Measurements from ENCODE around the gene SLC24A3.

SLC24A3 gene

DNA sequence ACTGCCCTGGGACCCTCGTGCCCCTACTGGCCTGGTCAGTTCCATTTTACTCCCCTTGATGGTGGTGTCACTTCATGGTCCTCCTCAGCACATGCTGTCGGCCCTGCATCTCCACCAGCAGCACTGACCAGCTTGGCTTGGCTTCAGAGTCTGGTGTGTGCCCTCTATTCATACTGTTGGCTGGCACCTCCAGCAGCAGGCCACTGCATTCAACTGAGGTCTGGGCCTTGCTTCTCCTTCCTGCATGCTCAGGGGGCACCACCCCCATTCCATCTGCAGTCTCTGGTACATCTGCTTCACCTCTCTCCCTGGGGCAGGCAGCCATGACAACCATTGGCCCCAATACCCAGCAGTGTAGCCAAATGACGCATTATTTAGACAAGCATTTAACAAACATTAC, 155.9 kb downstream of the SLC24A3 start:
- no peak for DNase-seq (ENCODE audit: low read depth)
- TF ChIP-seq, protein P1, sequence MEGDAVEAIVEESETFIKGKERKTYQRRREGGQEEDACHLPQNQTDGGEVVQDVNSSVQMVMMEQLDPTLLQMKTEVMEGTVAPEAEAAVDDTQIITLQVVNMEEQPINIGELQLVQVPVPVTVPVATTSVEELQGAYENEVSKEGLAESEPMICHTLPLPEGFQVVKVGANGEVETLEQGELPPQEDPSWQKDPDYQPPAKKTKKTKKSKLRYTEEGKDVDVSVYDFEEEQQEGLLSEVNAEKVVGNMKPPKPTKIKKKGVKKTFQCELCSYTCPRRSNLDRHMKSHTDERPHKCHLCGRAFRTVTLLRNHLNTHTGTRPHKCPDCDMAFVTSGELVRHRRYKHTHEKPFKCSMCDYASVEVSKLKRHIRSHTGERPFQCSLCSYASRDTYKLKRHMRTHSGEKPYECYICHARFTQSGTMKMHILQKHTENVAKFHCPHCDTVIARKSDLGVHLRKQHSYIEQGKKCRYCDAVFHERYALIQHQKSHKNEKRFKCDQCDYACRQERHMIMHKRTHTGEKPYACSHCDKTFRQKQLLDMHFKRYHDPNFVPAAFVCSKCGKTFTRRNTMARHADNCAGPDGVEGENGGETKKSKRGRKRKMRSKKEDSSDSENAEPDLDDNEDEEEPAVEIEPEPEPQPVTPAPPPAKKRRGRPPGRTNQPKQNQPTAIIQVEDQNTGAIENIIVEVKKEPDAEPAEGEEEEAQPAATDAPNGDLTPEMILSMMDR (conservative IDR thresholded peaks at IDR 0.05; ENCODE audit: low read length), result no peak
- H3K4me3 ChIP-seq (ENCODE audit: low read length), result no peak overlapping the region

DNA sequence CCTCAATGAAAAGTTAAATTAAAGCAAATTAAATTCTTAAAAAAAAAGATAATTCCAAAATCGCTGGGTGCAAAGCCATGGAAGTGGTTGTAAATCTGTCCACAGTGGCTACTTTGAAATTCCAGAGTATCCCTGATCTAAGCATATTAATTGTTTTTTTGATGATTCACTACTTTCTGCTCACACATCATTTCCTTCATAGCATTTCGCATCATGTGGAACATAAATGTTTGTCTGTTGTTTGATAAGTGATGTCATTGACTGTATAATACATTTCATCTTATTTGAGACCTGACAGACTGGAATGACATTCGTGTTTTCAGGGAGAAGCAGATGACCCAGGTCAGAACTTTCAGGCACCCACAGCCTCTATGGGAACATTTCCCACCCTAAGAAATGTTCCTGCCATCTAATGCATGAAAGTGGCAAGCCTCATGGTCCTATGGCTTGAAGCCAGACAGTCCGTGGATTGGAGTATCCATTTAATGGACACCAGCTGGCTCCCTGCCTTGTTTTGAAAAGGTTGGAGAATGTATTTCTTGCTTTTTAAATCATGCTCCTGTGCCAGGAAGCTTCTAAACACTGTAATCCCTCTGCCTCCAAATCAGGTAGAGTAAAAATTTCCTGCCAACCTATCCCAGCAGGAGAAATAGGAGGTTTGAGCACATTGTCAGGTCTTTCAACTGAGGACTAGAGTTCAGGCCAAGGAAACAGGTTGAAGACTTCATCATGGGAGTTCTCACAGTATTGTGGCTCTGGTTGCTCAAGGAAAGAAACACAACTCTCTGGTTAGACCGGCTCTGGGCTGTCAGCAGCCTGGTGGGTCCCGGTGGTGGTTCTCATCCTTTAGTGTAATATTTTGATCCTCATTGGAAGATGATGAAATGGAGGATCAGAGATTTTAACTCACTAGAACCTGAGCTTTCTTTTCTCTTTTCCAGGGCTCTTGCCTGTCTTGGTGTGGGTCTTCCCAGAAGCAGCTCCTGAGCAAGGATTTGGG, 157.9 kb downstream of the SLC24A3 start:
- DNase-seq (ENCODE audit: low read depth), result no peak
- H3K4me3 ChIP-seq (ENCODE audit: low read length), result no peak overlapping the region
- TF ChIP-seq, protein P1 (conservative IDR thresholded peaks at IDR 0.05; ENCODE audit: low read length), result no peak

DNA sequence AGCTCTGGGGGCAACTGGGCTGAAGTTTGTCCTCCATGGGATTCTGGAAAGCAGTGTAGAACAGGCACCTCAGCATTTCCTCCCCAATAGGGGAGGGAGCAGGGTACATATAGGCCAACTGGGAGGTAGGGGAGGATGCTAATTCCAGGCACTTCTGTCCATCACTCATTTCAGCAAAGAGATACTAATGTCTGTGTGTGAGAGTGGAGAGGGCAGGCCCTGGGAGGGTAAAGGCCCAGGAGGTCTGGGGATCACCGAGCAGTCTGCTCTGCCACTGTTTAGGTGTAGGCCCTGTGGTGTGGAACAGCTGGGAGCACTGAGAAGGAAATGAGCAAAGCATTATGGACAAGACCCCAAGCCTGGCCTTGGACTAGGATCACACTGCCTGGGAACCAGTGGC, 158.7 kb downstream of the SLC24A3 start:
- H3K4me3 ChIP-seq (ENCODE audit: low read length), result no peak overlapping the region
- TF ChIP-seq, protein P1 (conservative IDR thresholded peaks at IDR 0.05; ENCODE audit: low read length), result no peak
- DNase-seq (ENCODE audit: low read depth), result no peak

DNA sequence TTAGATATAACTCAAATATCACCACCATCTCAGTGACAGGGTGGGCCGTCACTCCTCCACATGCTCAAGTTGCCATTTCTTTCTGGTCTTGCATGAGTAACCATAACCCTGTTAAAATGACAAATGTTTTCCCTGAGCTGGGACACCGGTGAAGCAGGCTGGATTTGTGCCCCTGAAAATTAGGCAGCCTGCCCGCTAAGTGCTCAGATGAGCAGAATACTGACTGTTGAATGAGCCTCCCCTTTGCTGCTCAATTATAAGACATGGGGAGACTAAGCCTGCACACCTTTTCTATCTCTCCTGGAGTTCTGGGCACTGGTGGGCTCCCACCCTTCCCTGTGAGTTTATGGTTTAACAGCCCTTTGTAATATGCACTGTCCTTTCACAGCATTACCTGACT, 161.8 kb downstream of the SLC24A3 start:
- H3K4me3 ChIP-seq (ENCODE audit: low read length), result no peak overlapping the region
- DNase-seq (ENCODE audit: low read depth), result no peak
- TF ChIP-seq, protein P1 (conservative IDR thresholded peaks at IDR 0.05; ENCODE audit: low read length), result no peak

DNA sequence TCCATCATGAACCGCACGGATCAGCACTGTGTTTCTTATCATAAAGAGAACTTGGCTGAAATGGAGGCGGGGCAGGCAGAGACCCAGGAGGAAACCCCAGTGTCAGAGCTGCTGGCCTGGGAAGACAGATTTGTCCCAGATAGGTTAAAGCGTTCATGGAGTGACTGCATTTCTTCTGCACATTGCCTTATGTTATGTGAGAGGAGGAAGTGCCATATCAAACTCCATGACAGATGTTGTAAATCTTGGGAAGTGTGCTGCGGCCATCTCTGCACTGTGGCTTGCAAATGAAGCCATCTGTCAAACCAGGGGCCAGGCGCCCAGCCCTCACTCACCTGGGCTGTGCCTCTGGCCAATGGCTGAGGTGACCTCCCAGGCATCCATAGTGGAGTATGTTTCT, 163.0 kb downstream of the SLC24A3 start:
- no peak for DNase-seq (ENCODE audit: low read depth)
- TF ChIP-seq, protein P1 (conservative IDR thresholded peaks at IDR 0.05; ENCODE audit: low read length), result no peak
- no peak overlapping the region for H3K4me3 ChIP-seq (ENCODE audit: low read length)

DNA sequence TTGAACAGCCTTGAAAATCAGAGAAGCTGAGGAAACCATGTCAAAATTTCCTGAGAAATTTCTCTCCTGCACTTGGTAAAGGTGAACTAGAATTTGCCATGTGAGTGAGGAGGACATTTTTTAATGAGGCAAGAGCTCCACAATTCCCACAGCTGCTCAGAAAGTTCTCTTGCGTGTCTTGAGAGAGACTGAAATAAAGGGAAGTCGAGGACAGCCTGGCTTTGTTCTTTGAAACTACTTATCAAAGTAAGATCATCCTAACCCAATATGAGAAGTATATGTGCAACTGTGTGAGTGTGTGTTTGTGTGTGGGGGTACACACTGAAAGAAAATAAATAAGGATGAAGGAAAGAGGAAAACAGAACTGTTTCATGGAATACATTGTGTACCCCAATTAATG, 163.4 kb downstream of the SLC24A3 start:
- H3K4me3 ChIP-seq (ENCODE audit: low read length), result no peak overlapping the region
- TF ChIP-seq, protein P1 (conservative IDR thresholded peaks at IDR 0.05; ENCODE audit: low read length), result no peak
- DNase-seq (ENCODE audit: low read depth), result no peak

All from AG10803 (cell line).